22Rv1 (cell line): Measurements from ENCODE around the gene MIGA1.
"Not testable (repeated sequence)": the region's sequence is repeated elsewhere in the genome, so short reads cannot be mapped to it uniquely, and the experiment has no call there.

ENCODE experiments used
- H3K27ac ChIP-seq: fragments of 450-650 bp; 2 replicates; pipeline ENCODE4 v1.5.1; 2017
- CTCF ChIP-seq: fragments of 450-650 bp; IDR thresholded peaks from 2 replicates; pipeline ENCODE4 v1.5.1; 2017; ENCODE audit warnings: mild to moderate bottlenecking
- ZFX ChIP-seq: fragments of 450-650 bp; IDR thresholded peaks from 2 replicates; pipeline ENCODE4 v1.6.1; 2017; ENCODE audit warnings: antibody characterized with exemption, borderline replicate concordance

MIGA1 gene

GRCh38 chr1:77781683-77782082 is 2.2 kb downstream of the MIGA1 start:
- H3K27ac ChIP-seq: no peak overlapping the region
- no peak for TF ChIP-seq ZFX
- TF ChIP-seq CTCF: no peak

GRCh38 chr1:77783141-77783540 is 3.7 kb downstream of the MIGA1 start:
- H3K27ac ChIP-seq: peak overlapping the region; percentile 27
- TF ChIP-seq CTCF (no peak), ZFX (no peak)

GRCh38 chr1:77786093-77786741 is 6.8 kb downstream of the MIGA1 start:
- H3K27ac ChIP-seq: not testable (repeated sequence)

GRCh38 chr1:77794550-77794949 is 15.1 kb downstream of the MIGA1 start:
- H3K27ac ChIP-seq: no peak overlapping the region
- TF ChIP-seq ZFX: no peak
- TF ChIP-seq CTCF: no peak

- peak overlapping the region; percentile 37 for H3K27ac ChIP-seq
- TF ChIP-seq CTCF (peak; percentile 45), ZFX (no peak)
These were observed 17.4 kb downstream of the MIGA1 start for GRCh38 chr1:77796695-77797405.

- TF ChIP-seq CTCF (no peak), ZFX (no peak)
- H3K27ac ChIP-seq: no peak overlapping the region
These were observed 18.5 kb downstream of the MIGA1 start for GRCh38 chr1:77797991-77798390.

GRCh38 chr1:77802026-77802425 is 22.6 kb downstream of the MIGA1 start:
- no peak overlapping the region for H3K27ac ChIP-seq
- no peak for TF ChIP-seq ZFX
- no peak for TF ChIP-seq CTCF
